Ishikawa (cell line): ENCODE results near the gene RIPOR1.
A peak's percentile ranks its signal among the peaks of the same experiment; 100 is the strongest.

Experiments used
- CEBPB ChIP-seq: IDR thresholded peaks from 2 replicates; pipeline ENCODE4 v1.6.1; 2012
- CREB1 ChIP-seq: IDR thresholded peaks from 2 replicates; pipeline ENCODE4 v1.6.1; 2012; ENCODE audit warnings: low read depth
- EGR1 ChIP-seq: IDR thresholded peaks from 2 replicates; pipeline ENCODE4 v1.6.1; 2012
- EP300 ChIP-seq: IDR thresholded peaks from 2 replicates; pipeline ENCODE4 v1.6.1; 2012; ENCODE audit warnings: borderline replicate concordance
- MAX ChIP-seq: IDR thresholded peaks from 2 replicates; pipeline ENCODE4 v1.6.1; 2012
- NFIC ChIP-seq: IDR thresholded peaks from 2 replicates; pipeline ENCODE4 v1.6.1; 2012
- RAD21 ChIP-seq: IDR thresholded peaks from 2 replicates; pipeline ENCODE4 v1.6.1; 2012; ENCODE audit warnings: low read depth
- TAF1 ChIP-seq: IDR thresholded peaks from 2 replicates; pipeline ENCODE4 v1.6.1; 2012; ENCODE audit warnings: low read depth, mild to moderate bottlenecking
- TCF12 ChIP-seq: IDR thresholded peaks from 2 replicates; pipeline ENCODE4 v1.6.1; 2012; ENCODE audit warnings: low read depth
- USF1 ChIP-seq: IDR thresholded peaks from 2 replicates; pipeline ENCODE4 v1.6.1; 2012
- YY1 ChIP-seq: IDR thresholded peaks from 2 replicates; pipeline ENCODE4 v1.6.1; 2012; ENCODE audit warnings: low read depth
- ZBTB7A ChIP-seq: IDR thresholded peaks from 2 replicates; pipeline ENCODE4 v1.6.1; 2012; ENCODE audit warnings: low read depth
- TF ChIP-seq, protein P1 (sequence below): IDR thresholded peaks from 2 replicates; pipeline ENCODE4 v1.6.1; 2012; ENCODE audit warnings: low read depth, mild to moderate bottlenecking

Gene RIPOR1

DNA sequence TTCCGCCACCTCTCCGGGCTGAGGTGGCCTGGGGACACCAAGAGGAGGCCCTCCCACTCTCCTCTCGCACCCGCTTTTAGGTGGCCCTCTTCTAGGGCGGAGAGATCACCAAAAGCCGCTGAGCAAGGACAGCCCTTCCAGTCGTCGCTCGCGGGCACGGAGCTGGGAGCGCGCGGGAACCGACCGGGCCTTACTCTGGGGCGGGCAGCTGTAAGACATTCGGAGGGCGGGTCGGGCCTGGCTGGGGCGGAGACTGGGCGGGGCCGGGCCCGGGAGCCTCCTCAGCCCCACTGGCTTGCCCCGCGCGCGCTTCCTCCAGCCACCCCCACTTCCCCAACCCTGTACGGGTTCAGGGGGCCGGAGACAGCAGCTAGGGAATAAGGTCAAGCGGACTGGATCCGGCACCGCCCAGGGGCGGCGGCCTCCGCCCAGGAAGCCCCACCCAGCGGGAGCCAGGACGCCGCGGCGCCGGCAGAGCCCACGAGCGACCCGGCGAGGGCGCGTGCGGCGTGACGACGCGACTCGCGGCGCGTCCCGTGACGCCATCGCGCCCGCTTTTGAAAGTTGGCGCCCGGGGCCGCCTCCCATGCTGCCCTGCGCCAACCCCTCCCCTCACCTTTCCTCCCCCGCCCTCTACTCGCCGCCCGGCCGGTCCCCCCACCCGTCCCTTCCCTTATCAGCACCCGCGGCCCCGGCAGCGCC lies 33.3 kb downstream of the RIPOR1 start:
- TF ChIP-seq NFIC, result 0 out of 2 replicates have a peak, but pooled peaks have one; percentile 17
- TF ChIP-seq TCF12, result peak; percentile 30; the same call in 1 of the 2 replicates
- peak; percentile 79 for TF ChIP-seq MAX
- no peak for TF ChIP-seq CEBPB
- TF ChIP-seq, protein P1, sequence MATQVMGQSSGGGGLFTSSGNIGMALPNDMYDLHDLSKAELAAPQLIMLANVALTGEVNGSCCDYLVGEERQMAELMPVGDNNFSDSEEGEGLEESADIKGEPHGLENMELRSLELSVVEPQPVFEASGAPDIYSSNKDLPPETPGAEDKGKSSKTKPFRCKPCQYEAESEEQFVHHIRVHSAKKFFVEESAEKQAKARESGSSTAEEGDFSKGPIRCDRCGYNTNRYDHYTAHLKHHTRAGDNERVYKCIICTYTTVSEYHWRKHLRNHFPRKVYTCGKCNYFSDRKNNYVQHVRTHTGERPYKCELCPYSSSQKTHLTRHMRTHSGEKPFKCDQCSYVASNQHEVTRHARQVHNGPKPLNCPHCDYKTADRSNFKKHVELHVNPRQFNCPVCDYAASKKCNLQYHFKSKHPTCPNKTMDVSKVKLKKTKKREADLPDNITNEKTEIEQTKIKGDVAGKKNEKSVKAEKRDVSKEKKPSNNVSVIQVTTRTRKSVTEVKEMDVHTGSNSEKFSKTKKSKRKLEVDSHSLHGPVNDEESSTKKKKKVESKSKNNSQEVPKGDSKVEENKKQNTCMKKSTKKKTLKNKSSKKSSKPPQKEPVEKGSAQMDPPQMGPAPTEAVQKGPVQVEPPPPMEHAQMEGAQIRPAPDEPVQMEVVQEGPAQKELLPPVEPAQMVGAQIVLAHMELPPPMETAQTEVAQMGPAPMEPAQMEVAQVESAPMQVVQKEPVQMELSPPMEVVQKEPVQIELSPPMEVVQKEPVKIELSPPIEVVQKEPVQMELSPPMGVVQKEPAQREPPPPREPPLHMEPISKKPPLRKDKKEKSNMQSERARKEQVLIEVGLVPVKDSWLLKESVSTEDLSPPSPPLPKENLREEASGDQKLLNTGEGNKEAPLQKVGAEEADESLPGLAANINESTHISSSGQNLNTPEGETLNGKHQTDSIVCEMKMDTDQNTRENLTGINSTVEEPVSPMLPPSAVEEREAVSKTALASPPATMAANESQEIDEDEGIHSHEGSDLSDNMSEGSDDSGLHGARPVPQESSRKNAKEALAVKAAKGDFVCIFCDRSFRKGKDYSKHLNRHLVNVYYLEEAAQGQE, result no peak
- peak; percentile 83 for TF ChIP-seq CREB1
- peak; percentile 64 for TF ChIP-seq USF1
- TF ChIP-seq TAF1, result peak; percentile 73

- TF ChIP-seq EP300, result 0 out of 2 replicates have a peak, but pooled peaks have one; percentile 1
- no peak for TF ChIP-seq USF1
- no peak for TF ChIP-seq ZBTB7A
- no peak for TF ChIP-seq EGR1
- TF ChIP-seq YY1, result peak; percentile 89
- peak; percentile 31; the same call in 1 of the 2 replicates for TF ChIP-seq RAD21
These were observed 33.9 kb downstream of the RIPOR1 start, which contains the start of gene CTCF for GRCh38 chr16:67562526-67562917. TSS of gene CTCF (plus strand) at chr16:67562526. CDS start at chr16:67610833, 48,307 bp downstream.

GRCh38 chr16:67562918-67563707 lies 34.5 kb downstream of the RIPOR1 start:
- TF ChIP-seq ZBTB7A (0 out of 2 replicates have a peak, but pooled peaks have one; percentile 39), CEBPB (no peak), CREB1 (no peak), TCF12 (peak; percentile 14; the same call in 1 of the 2 replicates), USF1 (no peak), YY1 (peak; percentile 15; the same call in 1 of the 2 replicates), RAD21 (no peak), EP300 (0 out of 2 replicates have a peak, but pooled peaks have one; percentile 5)
- TF ChIP-seq, protein P1, result no peak

- TF ChIP-seq CEBPB (peak; percentile 98), RAD21 (no peak)
These were observed 35.3 kb downstream of the RIPOR1 start for GRCh38 chr16:67563708-67564468.

- TF ChIP-seq RAD21, result no peak
- no peak for TF ChIP-seq EP300
- no peak for TF ChIP-seq TCF12
- TF ChIP-seq, protein P1, result no peak
- no peak for TF ChIP-seq CEBPB
- no peak for TF ChIP-seq TAF1
- TF ChIP-seq YY1, result no peak
- no peak for TF ChIP-seq MAX
- TF ChIP-seq ZBTB7A, result no peak
- no peak for TF ChIP-seq USF1
- no peak for TF ChIP-seq CREB1
- no peak for TF ChIP-seq EGR1
These were observed 37.0 kb downstream of the RIPOR1 start for GRCh38 chr16:67565470-67566100.
